HEK293 (cell line): ENCODE data around the gene GGA1.

Experiments used
- BCL11A ChIP-seq: fragments of 450-650 bp; formaldehyde crosslinking; IDR thresholded peaks from 2 replicates; pipeline ENCODE4 v1.5.1; 2016; ENCODE audit warnings: low read depth, missing biosample characterization, missing genetic modification characterization
- KLF16 ChIP-seq: fragments of 450-650 bp; formaldehyde crosslinking; IDR thresholded peaks from 2 replicates; pipeline ENCODE4 v1.5.1; 2017; ENCODE audit warnings: missing biosample characterization, missing genetic modification characterization
- KLF8 ChIP-seq: fragments of 450-650 bp; formaldehyde crosslinking; IDR thresholded peaks from 2 replicates; pipeline ENCODE4 v1.5.1; 2016; ENCODE audit warnings: missing biosample characterization, missing genetic modification characterization
- PATZ1 ChIP-seq: fragments of 450-650 bp; formaldehyde crosslinking; IDR thresholded peaks from 2 replicates; pipeline ENCODE4 v1.5.1; 2016; ENCODE audit warnings: missing biosample characterization, missing genetic modification characterization
- SP3 ChIP-seq: fragments of 450-650 bp; formaldehyde crosslinking; IDR thresholded peaks from 2 replicates; pipeline ENCODE4 v1.5.1; 2016; ENCODE audit warnings: missing biosample characterization, missing genetic modification characterization
- SP7 ChIP-seq: fragments of 450-650 bp; formaldehyde crosslinking; IDR thresholded peaks from 2 replicates; pipeline ENCODE4 v1.5.1; 2016; ENCODE audit warnings: missing biosample characterization, missing genetic modification characterization
- ZBTB10 ChIP-seq: fragments of 450-650 bp; formaldehyde crosslinking; IDR thresholded peaks from 2 replicates; pipeline ENCODE4 v1.5.1; 2016; ENCODE audit warnings: missing biosample characterization, missing genetic modification characterization
- ZBTB44 ChIP-seq: fragments of 450-650 bp; IDR thresholded peaks from 2 replicates; pipeline ENCODE4 v1.5.1; 2018; ENCODE audit warnings: missing biosample characterization, mild to moderate bottlenecking, missing genetic modification characterization
- ZBTB48 ChIP-seq: fragments of 450-650 bp; formaldehyde crosslinking; IDR thresholded peaks from 2 replicates; pipeline ENCODE4 v1.5.1; 2016; ENCODE audit warnings: missing biosample characterization, missing genetic modification characterization
- ZEB2 ChIP-seq: fragments of 450-650 bp; formaldehyde crosslinking; IDR thresholded peaks from 2 replicates; pipeline ENCODE4 v1.5.1; 2016; ENCODE audit warnings: missing biosample characterization, missing genetic modification characterization
- ZIC2 ChIP-seq: fragments of 450-650 bp; formaldehyde crosslinking; IDR thresholded peaks from 2 replicates; pipeline ENCODE4 v1.5.1; 2016; ENCODE audit warnings: missing biosample characterization, missing genetic modification characterization
- ZNF148 ChIP-seq: fragments of 450-650 bp; formaldehyde crosslinking; IDR thresholded peaks from 2 replicates; pipeline ENCODE4 v1.5.0; 2017; ENCODE audit warnings: missing biosample characterization, missing genetic modification characterization, borderline replicate concordance
- ZNF2 ChIP-seq: fragments of 450-650 bp; formaldehyde crosslinking; IDR thresholded peaks from 2 replicates; pipeline ENCODE4 v1.5.1; 2016; ENCODE audit warnings: missing biosample characterization, missing genetic modification characterization
- ZNF292 ChIP-seq: fragments of 450-650 bp; formaldehyde crosslinking; IDR thresholded peaks from 2 replicates; pipeline ENCODE4 v1.5.1; 2016; ENCODE audit warnings: low read depth, missing biosample characterization, missing genetic modification characterization, borderline replicate concordance
- ZNF324 ChIP-seq: fragments of 450-650 bp; formaldehyde crosslinking; IDR thresholded peaks from 2 replicates; pipeline ENCODE4 v1.5.1; 2016; ENCODE audit warnings: missing biosample characterization, missing genetic modification characterization
- ZNF366 ChIP-seq: fragments of 450-650 bp; formaldehyde crosslinking; conservative IDR thresholded peaks from 2 replicates; pipeline ENCODE4 v1.5.1; 2016; ENCODE audit warnings: missing biosample characterization, missing genetic modification characterization
- ZNF391 ChIP-seq: fragments of 450-650 bp; formaldehyde crosslinking; IDR thresholded peaks from 2 replicates; pipeline ENCODE4 v1.5.1; 2016; ENCODE audit warnings: low read depth, missing biosample characterization, missing genetic modification characterization, borderline replicate concordance
- ZNF404 ChIP-seq: fragments of 450-650 bp; formaldehyde crosslinking; IDR thresholded peaks from 2 replicates; pipeline ENCODE4 v1.5.1; 2017; ENCODE audit warnings: missing biosample characterization, missing genetic modification characterization
- ZNF416 ChIP-seq: fragments of 450-650 bp; formaldehyde crosslinking; IDR thresholded peaks from 2 replicates; pipeline ENCODE4 v1.5.1; 2016; ENCODE audit warnings: missing biosample characterization, missing genetic modification characterization
- ZNF548 ChIP-seq: fragments of 450-650 bp; formaldehyde crosslinking; IDR thresholded peaks from 2 replicates; pipeline ENCODE4 v1.5.1; 2016; ENCODE audit warnings: missing biosample characterization, missing genetic modification characterization
- ZNF629 ChIP-seq: fragments of 450-650 bp; formaldehyde crosslinking; IDR thresholded peaks from 2 replicates; pipeline ENCODE4 v1.5.1; 2017; ENCODE audit warnings: missing biosample characterization, missing genetic modification characterization
- ZNF704 ChIP-seq: fragments of 450-650 bp; formaldehyde crosslinking; IDR thresholded peaks from 2 replicates; pipeline ENCODE4 v1.5.1; 2016; ENCODE audit warnings: missing biosample characterization, missing genetic modification characterization
- ZNF837 ChIP-seq: fragments of 450-650 bp; formaldehyde crosslinking; IDR thresholded peaks from 2 replicates; pipeline ENCODE4 v1.5.1; 2016; ENCODE audit warnings: missing biosample characterization, missing genetic modification characterization
- TF ChIP-seq, protein P1 (sequence below): fragments of 450-650 bp; formaldehyde crosslinking; optimal IDR thresholded peaks from 2 replicates; pipeline ENCODE3; 2016; ENCODE audit warnings: missing biosample characterization, mild to moderate bottlenecking, missing genetic modification characterization
- TF ChIP-seq, protein P2 (sequence below): fragments of 450-650 bp; formaldehyde crosslinking; IDR thresholded peaks from 2 replicates; pipeline ENCODE4 v1.5.1; 2016; ENCODE audit warnings: missing biosample characterization, missing genetic modification characterization

GGA1 gene

GRCh38 chr22:37659066-37659896, 50.6 kb downstream of the GGA1 start (continued):
- no peak for TF ChIP-seq ZNF416
- no peak for TF ChIP-seq ZNF629 (tag by site-specific recombination)
- peak; percentile 33; the same call in 1 of the 2 replicates for TF ChIP-seq ZNF2 (tag by site-specific recombination)
- TF ChIP-seq ZBTB10 (tag by site-specific recombination): 0 out of 2 replicates have a peak, but pooled peaks have one; percentile 51
- TF ChIP-seq ZBTB48 (tag by site-specific recombination): peak; percentile 63
- peak; percentile 23; the same call in 1 of the 2 replicates for TF ChIP-seq KLF8 (tag by site-specific recombination)
- no peak for TF ChIP-seq ZNF404 (tag by site-specific recombination)
- TF ChIP-seq ZNF366 (tag by site-specific recombination): no peak
- TF ChIP-seq BCL11A (tag by site-specific recombination): no peak
- TF ChIP-seq ZNF837 (tag by site-specific recombination): no peak
- 0 out of 2 replicates have a peak, but pooled peaks have one; percentile 34 for TF ChIP-seq ZNF391 (tag by site-specific recombination)
- TF ChIP-seq ZEB2 (tag by site-specific recombination): peak; percentile 63; the same call in 1 of the 2 replicates
- 0 out of 2 replicates have a peak, but pooled peaks have one; percentile 43 for TF ChIP-seq KLF16 (tag by site-specific recombination)
- TF ChIP-seq ZNF148 (tag by site-specific recombination): no peak
- TF ChIP-seq, protein P1, sequence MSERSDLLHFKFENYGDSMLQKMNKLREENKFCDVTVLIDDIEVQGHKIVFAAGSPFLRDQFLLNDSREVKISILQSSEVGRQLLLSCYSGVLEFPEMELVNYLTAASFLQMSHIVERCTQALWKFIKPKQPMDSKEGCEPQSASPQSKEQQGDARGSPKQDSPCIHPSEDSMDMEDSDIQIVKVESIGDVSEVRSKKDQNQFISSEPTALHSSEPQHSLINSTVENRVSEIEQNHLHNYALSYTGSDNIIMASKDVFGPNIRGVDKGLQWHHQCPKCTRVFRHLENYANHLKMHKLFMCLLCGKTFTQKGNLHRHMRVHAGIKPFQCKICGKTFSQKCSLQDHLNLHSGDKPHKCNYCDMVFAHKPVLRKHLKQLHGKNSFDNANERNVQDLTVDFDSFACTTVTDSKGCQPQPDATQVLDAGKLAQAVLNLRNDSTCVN (tag by site-specific recombination): peak; percentile 96
- TF ChIP-seq, protein P2, sequence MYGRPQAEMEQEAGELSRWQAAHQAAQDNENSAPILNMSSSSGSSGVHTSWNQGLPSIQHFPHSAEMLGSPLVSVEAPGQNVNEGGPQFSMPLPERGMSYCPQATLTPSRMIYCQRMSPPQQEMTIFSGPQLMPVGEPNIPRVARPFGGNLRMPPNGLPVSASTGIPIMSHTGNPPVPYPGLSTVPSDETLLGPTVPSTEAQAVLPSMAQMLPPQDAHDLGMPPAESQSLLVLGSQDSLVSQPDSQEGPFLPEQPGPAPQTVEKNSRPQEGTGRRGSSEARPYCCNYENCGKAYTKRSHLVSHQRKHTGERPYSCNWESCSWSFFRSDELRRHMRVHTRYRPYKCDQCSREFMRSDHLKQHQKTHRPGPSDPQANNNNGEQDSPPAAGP: peak; percentile 60; the same call in 1 of the 2 replicates
- peak; percentile 89 for TF ChIP-seq ZIC2 (tag by site-specific recombination)
- 0 out of 2 replicates have a peak, but pooled peaks have one; percentile 13 for TF ChIP-seq SP7 (tag by site-specific recombination)
- TF ChIP-seq PATZ1 (tag by site-specific recombination): peak; percentile 59; the same call in 1 of the 2 replicates
- TF ChIP-seq ZNF704 (tag by site-specific recombination): no peak
- TF ChIP-seq ZNF292 (tag by site-specific recombination): no peak
- TF ChIP-seq SP3 (tag by site-specific recombination): peak; percentile 69
- 0 out of 2 replicates have a peak, but pooled peaks have one; percentile 15 for TF ChIP-seq ZNF548 (tag by site-specific recombination)
- no peak for TF ChIP-seq ZNF324
- TF ChIP-seq ZBTB44 (tag by site-specific recombination): no peak
